ENCODE data around the gene COPA.

The COPA gene

DNA sequence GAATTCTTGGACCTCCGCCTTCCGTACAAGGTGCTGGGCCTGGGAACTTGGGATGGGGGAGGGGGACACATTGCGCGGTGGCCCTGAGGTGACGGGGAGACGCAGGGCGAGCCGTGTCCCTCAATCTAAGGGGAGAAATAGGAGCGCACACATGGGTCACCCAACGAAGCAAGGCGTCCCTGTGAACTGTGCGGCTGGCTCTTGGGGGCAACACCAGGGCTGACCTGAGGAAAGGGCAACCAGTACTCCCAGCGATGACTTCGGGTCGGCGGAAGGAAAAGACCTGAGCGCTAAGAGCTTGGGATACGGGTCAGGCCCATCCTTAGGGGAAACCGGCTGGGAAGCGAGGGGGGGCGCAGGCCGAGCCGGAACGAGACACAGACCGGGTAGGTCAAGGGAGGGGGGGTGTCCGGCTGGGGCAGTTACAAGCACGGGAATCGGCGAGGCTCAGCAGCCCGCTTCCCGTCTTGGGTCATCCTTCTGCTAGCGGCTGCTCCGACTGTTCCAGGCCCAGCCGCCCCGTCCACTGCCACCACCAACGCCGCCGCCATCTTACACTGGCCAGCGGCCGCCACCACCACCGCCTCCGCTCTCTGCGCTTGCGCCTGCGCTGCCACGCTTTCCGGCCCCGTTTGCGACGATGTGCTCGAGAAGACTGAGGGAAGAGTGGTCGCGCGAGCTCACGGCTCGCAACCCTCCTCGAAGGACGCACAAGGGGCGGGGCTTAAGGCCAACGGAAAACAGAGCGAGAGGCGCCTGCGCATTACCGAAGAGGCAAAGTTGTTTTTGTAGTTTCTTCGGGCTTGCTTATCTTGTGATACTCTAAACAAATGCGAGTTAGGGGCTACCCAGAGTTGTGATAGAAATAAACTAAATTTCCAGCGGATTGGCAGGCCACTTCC is 80.9 kb downstream of the COPA start, which contains the start of gene DCAF8:
Gene DCAF8 (minus strand): TSS at position 657 of the 902 bp plus-strand sequence. CDS start 18,541 bp downstream, outside the sequence.
- peak within 1 kb of the TSS; percentile 60 for H3K27ac ChIP-seq (ENCODE audit: low read depth, low read length)
- no peaks in the 10 kb centered on the region for H4K20me1 ChIP-seq (ENCODE audit: low read depth, low read length)
- H3F3A ChIP-seq (ENCODE audit: insufficient read depth): peaks cover 7% of the 10 kb centered on the region; the same call in 1 of the 2 replicates
- no peaks in the 10 kb centered on the region for H3K27me3 ChIP-seq (ENCODE audit: low read length)
- no peaks in the 10 kb centered on the region for H3K9me2 ChIP-seq (replicated peaks; ENCODE audit: insufficient read depth, low read length)
- peak within 1 kb of the TSS; percentile 91 for H3K4me2 ChIP-seq (ENCODE audit: low read depth, low read length, poor library complexity, severe bottlenecking)
- TF ChIP-seq EZH2phosphoT487 (conservative IDR thresholded peaks at IDR 0.05; ENCODE audit: low read length): no peak
- TF ChIP-seq CTCF (IDR thresholded peaks at IDR 0.05; ENCODE audit: insufficient read depth, low read length, poor library complexity, severe bottlenecking): no peak
- H3K36me3 ChIP-seq (ENCODE audit: low read length): no peaks in the 10 kb centered on the region
- peak within 1 kb of the TSS; percentile 59 for H3K4me3 ChIP-seq (ENCODE audit: insufficient read depth, low read length, poor library complexity, severe bottlenecking)
- peak within 1 kb of the TSS; percentile 85 for H2AFZ ChIP-seq (ENCODE audit: low read depth, low read length, severe bottlenecking)
- H3K9ac ChIP-seq (ENCODE audit: low read length): peak within 1 kb of the TSS; percentile 73
- H3K9me3 ChIP-seq (ENCODE audit: insufficient read depth, low read length): no peaks in the 10 kb centered on the region
- H3K79me2 ChIP-seq (ENCODE audit: insufficient read depth, low read length): peaks cover 31% of the 10 kb centered on the region

DNA sequence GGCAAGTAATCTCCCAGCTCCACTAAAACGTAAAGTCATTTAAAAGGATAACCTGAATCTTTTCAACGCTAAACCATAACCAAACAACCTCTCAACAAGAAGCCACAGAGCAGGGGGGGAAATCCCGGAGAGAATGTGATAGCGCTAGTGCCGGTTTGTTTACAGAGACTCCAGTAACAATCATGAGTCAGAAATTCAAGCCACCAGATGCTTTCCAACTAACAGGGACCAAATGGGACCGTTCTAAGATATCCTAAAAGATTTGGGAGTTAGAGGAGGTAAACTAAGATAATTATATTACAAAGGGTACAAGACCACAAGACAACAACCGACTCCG is 81.5 kb downstream of the COPA start:
- Histone ChIP-seq H3K27me3 (ENCODE audit: low read length) (no peaks in the 10 kb centered on the region), H3F3A (ENCODE audit: insufficient read depth) (peaks cover 7% of the 10 kb centered on the region; the same call in 1 of the 2 replicates), H3K9me2 (replicated peaks; ENCODE audit: insufficient read depth, low read length) (no peaks in the 10 kb centered on the region), H3K4me2 (ENCODE audit: low read depth, low read length, poor library complexity, severe bottlenecking) (peak overlapping the region; percentile 91), H4K20me1 (ENCODE audit: low read depth, low read length) (no peaks in the 10 kb centered on the region), H2AFZ (ENCODE audit: low read depth, low read length, severe bottlenecking) (peak overlapping the region; percentile 3), H3K27ac (ENCODE audit: low read depth, low read length) (peak overlapping the region; percentile 12), H3K79me2 (ENCODE audit: insufficient read depth, low read length) (peaks cover 31% of the 10 kb centered on the region), H3K9me3 (ENCODE audit: insufficient read depth, low read length) (no peaks in the 10 kb centered on the region), H3K36me3 (ENCODE audit: low read length) (no peaks in the 10 kb centered on the region), H3K4me3 (ENCODE audit: insufficient read depth, low read length, poor library complexity, severe bottlenecking) (peak overlapping the region; percentile 59), H3K9ac (ENCODE audit: low read length) (peak overlapping the region; percentile 73)
- TF ChIP-seq EZH2phosphoT487 (conservative IDR thresholded peaks at IDR 0.05; ENCODE audit: low read length) (no peak), CTCF (IDR thresholded peaks at IDR 0.05; ENCODE audit: insufficient read depth, low read length, poor library complexity, severe bottlenecking) (no peak)

GRCh38 chr1:160260406-160261382 is 82.4 kb downstream of the COPA start:
- H3K27me3 ChIP-seq (ENCODE audit: low read length): no peaks in the 10 kb centered on the region
- H3K4me2 ChIP-seq (ENCODE audit: low read depth, low read length, poor library complexity, severe bottlenecking): peak overlapping the region; percentile 91
- H3K36me3 ChIP-seq (ENCODE audit: low read length): no peaks in the 10 kb centered on the region
- H3F3A ChIP-seq (ENCODE audit: insufficient read depth): peaks cover 7% of the 10 kb centered on the region; the same call in 1 of the 2 replicates
- H3K9ac ChIP-seq (ENCODE audit: low read length): peak overlapping the region; percentile 73
- no peaks in the 10 kb centered on the region for H4K20me1 ChIP-seq (ENCODE audit: low read depth, low read length)
- no peaks in the 10 kb centered on the region for H3K9me2 ChIP-seq (replicated peaks; ENCODE audit: insufficient read depth, low read length)
- TF ChIP-seq EZH2phosphoT487 (conservative IDR thresholded peaks at IDR 0.05; ENCODE audit: low read length): no peak
- no peak for TF ChIP-seq CTCF (IDR thresholded peaks at IDR 0.05; ENCODE audit: insufficient read depth, low read length, poor library complexity, severe bottlenecking)
- peaks cover 36% of the 10 kb centered on the region for H3K79me2 ChIP-seq (ENCODE audit: insufficient read depth, low read length)
- no peak overlapping the region for H2AFZ ChIP-seq (ENCODE audit: low read depth, low read length, severe bottlenecking)
- H3K27ac ChIP-seq (ENCODE audit: low read depth, low read length): peak overlapping the region; percentile 12; the same call in 1 of the 2 replicates
- no peaks in the 10 kb centered on the region for H3K9me3 ChIP-seq (ENCODE audit: insufficient read depth, low read length)
- peak overlapping the region; percentile 59 for H3K4me3 ChIP-seq (ENCODE audit: insufficient read depth, low read length, poor library complexity, severe bottlenecking)
